Astrocyte (in vitro differentiated cells and primary cell): ENCODE measurements around the gene KCNH2. TPM values are rescaled to one million over a fixed set of nuclear protein-coding genes. Genes with fewer than 3 reads are reported as not detected.

Source experiments
- DNase-seq: peaks from one replicate; pipeline ENCODE4 v3.0.0-alpha.2; 2010; ENCODE audit warnings: low read depth
- FAIRE-seq: peaks from 2 replicates; lab custom pipeline; 2011; peaks lifted over from hg19 to GRCh38; lab: Jason Lieb, UNC
- H2AFZ ChIP-seq: 2 replicates; pipeline ENCODE4 v1.6.0; 2012; ENCODE audit warnings: low read depth, low read length, inconsistent platforms
- H3K27ac ChIP-seq: 2 replicates; pipeline ENCODE4 v1.5.1; 2011; ENCODE audit warnings: low read depth, low read length, inconsistent platforms
- H3K27me3 ChIP-seq: 2 replicates; pipeline ENCODE4 v1.6.0; 2011; ENCODE audit warnings: low read length, inconsistent platforms; ENCODE audit not compliant: insufficient read depth
- H3K36me3 ChIP-seq: 2 replicates; pipeline ENCODE4 v1.5.1; 2011; ENCODE audit warnings: low read length, inconsistent platforms; ENCODE audit not compliant: insufficient read depth
- H3K4me1 ChIP-seq: 2 replicates; pipeline ENCODE4 v1.5.1; 2011; ENCODE audit warnings: low read length, inconsistent platforms; ENCODE audit not compliant: insufficient read depth
- H3K4me2 ChIP-seq: 2 replicates; pipeline ENCODE4 v1.6.0; 2012; ENCODE audit warnings: low read length, inconsistent platforms
- H3K4me3 ChIP-seq: 2 replicates; pipeline ENCODE4 v1.5.1; 2011; ENCODE audit warnings: low read depth, mild to moderate bottlenecking, low read length, inconsistent platforms; ENCODE audit not compliant: insufficient read depth
- H3K79me2 ChIP-seq: 2 replicates; pipeline ENCODE4 v1.6.0; 2012; ENCODE audit warnings: mild to moderate bottlenecking, low read length, inconsistent platforms; ENCODE audit not compliant: insufficient read depth
- H3K9ac ChIP-seq: 2 replicates; pipeline ENCODE4 v1.6.0; 2012; ENCODE audit warnings: mild to moderate bottlenecking, low read length, inconsistent platforms
- H3K9me3 ChIP-seq: 2 replicates; pipeline ENCODE4 v1.5.1; 2012; ENCODE audit warnings: low read depth, mild to moderate bottlenecking, low read length, inconsistent platforms; ENCODE audit not compliant: insufficient read depth
- H4K20me1 ChIP-seq: 2 replicates; pipeline ENCODE4 v1.6.0; 2012; ENCODE audit warnings: low read length, inconsistent platforms; ENCODE audit not compliant: insufficient read depth
- H3K27ac Mint-ChIP-seq: one replicate; pipeline ENCODE4 v1.8.0; 2021; ENCODE audit warnings: mild to moderate bottlenecking, mixed read lengths; ENCODE audit not compliant: unreplicated experiment
- H3K27me3 Mint-ChIP-seq: one replicate; pipeline ENCODE4 v1.8.0; 2021; ENCODE audit warnings: low read depth, mixed read lengths; ENCODE audit not compliant: unreplicated experiment
- H3K36me3 Mint-ChIP-seq: one replicate; pipeline ENCODE4 v1.8.0; 2021; ENCODE audit warnings: low read depth, mixed read lengths; ENCODE audit not compliant: unreplicated experiment
- H3K4me1 Mint-ChIP-seq: one replicate; pipeline ENCODE4 v1.8.0; 2021; ENCODE audit warnings: low read depth, mixed read lengths; ENCODE audit not compliant: unreplicated experiment
- H3K4me3 Mint-ChIP-seq: one replicate; pipeline ENCODE4 v1.8.0; 2021; ENCODE audit warnings: mild to moderate bottlenecking, moderate library complexity, mixed read lengths; ENCODE audit not compliant: unreplicated experiment
- H3K9me3 Mint-ChIP-seq: one replicate; pipeline ENCODE4 v1.8.0; 2021; ENCODE audit warnings: mild to moderate bottlenecking, mixed read lengths; ENCODE audit not compliant: unreplicated experiment
- CTCF ChIP-seq: IDR thresholded peaks from 2 replicates; pipeline ENCODE4 v1.5.1; 2011; ENCODE audit warnings: low read depth, mild to moderate bottlenecking, inconsistent platforms, low read length, moderate library complexity; ENCODE audit not compliant: insufficient read depth
- EZH2 ChIP-seq: IDR thresholded peaks from 2 replicates; pipeline ENCODE4 v1.6.1; 2012; ENCODE audit warnings: mild to moderate bottlenecking, low read length, inconsistent platforms; ENCODE audit not compliant: insufficient read depth
- total RNA-seq: library from RNA; stranded (reverse); gene quantifications from 2 replicates; pipeline ENCODE4 v1.2.1, GENCODE V29; 2021

The KCNH2 gene
- total RNA-seq, 1 donor from 2014 or later: 4.6 TPM

GRCh38 chr7:150934045-150934766 is 43.9 kb downstream of the KCNH2 start:
- H3K9me3 Mint-ChIP-seq: no peaks in the 10 kb centered on the region
- Histone ChIP-seq H3K4me2 (no peak overlapping the region), H3K9me3 (no peaks in the 10 kb centered on the region), H3K27me3 (peaks cover 2% of the 10 kb centered on the region), H3K27ac (no peak overlapping the region), H3K9ac (no peak overlapping the region), H2AFZ (no peak overlapping the region), H3K79me2 (no peaks in the 10 kb centered on the region), H4K20me1 (no peaks in the 10 kb centered on the region), H3K4me1 (peaks cover 7% of the 10 kb centered on the region), H3K4me3 (no peak overlapping the region), H3K36me3 (no peaks in the 10 kb centered on the region)
- TF ChIP-seq CTCF (no peak), EZH2 (no peak)
- peaks cover 3% of the 10 kb centered on the region for H3K4me1 Mint-ChIP-seq
- H3K36me3 Mint-ChIP-seq: no peaks in the 10 kb centered on the region
- FAIRE-seq (no peak), DNase-seq (no peak)
- H3K27me3 Mint-ChIP-seq: peaks cover 20% of the 10 kb centered on the region
- H3K27ac Mint-ChIP-seq: no peak overlapping the region
- no peak overlapping the region for H3K4me3 Mint-ChIP-seq

DNA sequence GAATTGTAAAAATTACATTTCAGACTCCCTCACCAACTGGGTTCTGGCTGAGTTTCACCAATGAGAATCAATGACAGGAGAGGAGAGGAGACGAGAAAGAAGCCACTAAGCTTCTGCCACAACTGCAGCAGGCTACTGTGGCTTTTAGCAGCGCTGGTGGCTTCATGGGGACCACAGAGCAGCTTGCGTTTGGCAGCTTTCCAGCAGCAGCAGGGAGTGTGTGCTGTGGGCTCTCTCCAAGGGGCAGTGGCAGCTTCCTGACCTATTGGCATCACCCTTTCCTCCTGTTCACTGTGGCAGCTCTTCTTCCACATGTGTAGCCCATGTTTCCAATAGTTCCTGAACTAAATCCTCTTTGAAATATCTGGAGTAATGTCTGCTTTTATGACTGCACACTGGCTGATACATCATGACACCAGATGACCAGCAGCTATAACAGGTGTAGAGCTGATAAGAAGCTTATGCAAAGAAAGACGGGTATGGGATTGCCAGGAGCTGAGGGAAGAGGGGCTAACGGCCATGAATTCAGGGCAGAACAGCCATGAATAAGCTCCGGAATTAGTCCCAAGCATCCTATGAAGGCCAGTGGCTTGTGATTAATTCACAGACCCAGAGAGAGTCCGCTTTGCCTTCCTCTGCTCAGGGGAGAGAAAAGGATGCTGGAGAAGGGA is 46.8 kb downstream of the KCNH2 start:
- TF ChIP-seq EZH2: no peak
- no peak for TF ChIP-seq CTCF
- Mint-ChIP-seq H3K27ac (no peak overlapping the region), H3K9me3 (no peaks in the 10 kb centered on the region), H3K27me3 (peaks cover 13% of the 10 kb centered on the region), H3K4me1 (peaks cover 2% of the 10 kb centered on the region), H3K36me3 (no peaks in the 10 kb centered on the region), H3K4me3 (no peak overlapping the region)
- no peak overlapping the region for H3K27ac ChIP-seq
- H2AFZ ChIP-seq: no peak overlapping the region
- no peaks in the 10 kb centered on the region for H3K79me2 ChIP-seq
- no peaks in the 10 kb centered on the region for H4K20me1 ChIP-seq
- H3K9ac ChIP-seq: no peak overlapping the region
- peaks cover 2% of the 10 kb centered on the region for H3K27me3 ChIP-seq
- FAIRE-seq (no peak), DNase-seq (no peak)
- H3K36me3 ChIP-seq: no peaks in the 10 kb centered on the region
- no peak overlapping the region for H3K4me2 ChIP-seq
- no peaks in the 10 kb centered on the region for H3K9me3 ChIP-seq
- no peak overlapping the region for H3K4me3 ChIP-seq
- H3K4me1 ChIP-seq: no peaks in the 10 kb centered on the region

GRCh38 chr7:150928541-150928940 is 49.6 kb downstream of the KCNH2 start:
- TF ChIP-seq EZH2 (no peak), CTCF (no peak)
- Histone ChIP-seq H3K36me3 (no peaks in the 10 kb centered on the region), H3K4me3 (no peak overlapping the region), H3K4me2 (no peak overlapping the region), H3K9me3 (no peaks in the 10 kb centered on the region), H3K9ac (no peak overlapping the region), H4K20me1 (no peaks in the 10 kb centered on the region), H3K79me2 (no peaks in the 10 kb centered on the region), H3K27ac (no peak overlapping the region), H2AFZ (no peak overlapping the region), H3K27me3 (peaks cover 2% of the 10 kb centered on the region), H3K4me1 (no peaks in the 10 kb centered on the region)
- peaks cover 3% of the 10 kb centered on the region for H3K4me1 Mint-ChIP-seq
- H3K27ac Mint-ChIP-seq: no peak overlapping the region
- DNase-seq (no peak), FAIRE-seq (no peak)
- H3K4me3 Mint-ChIP-seq: no peak overlapping the region
- no peaks in the 10 kb centered on the region for H3K36me3 Mint-ChIP-seq
- H3K9me3 Mint-ChIP-seq: no peaks in the 10 kb centered on the region
- H3K27me3 Mint-ChIP-seq: peaks cover 6% of the 10 kb centered on the region
